ENCODE data around the gene OR6N1.

GRCh38 chr1:158754420-158754819 is 17.6 kb downstream of the OR6N1 start, which contains the start of gene OR6K6:
- TF ChIP-seq, protein P1, sequence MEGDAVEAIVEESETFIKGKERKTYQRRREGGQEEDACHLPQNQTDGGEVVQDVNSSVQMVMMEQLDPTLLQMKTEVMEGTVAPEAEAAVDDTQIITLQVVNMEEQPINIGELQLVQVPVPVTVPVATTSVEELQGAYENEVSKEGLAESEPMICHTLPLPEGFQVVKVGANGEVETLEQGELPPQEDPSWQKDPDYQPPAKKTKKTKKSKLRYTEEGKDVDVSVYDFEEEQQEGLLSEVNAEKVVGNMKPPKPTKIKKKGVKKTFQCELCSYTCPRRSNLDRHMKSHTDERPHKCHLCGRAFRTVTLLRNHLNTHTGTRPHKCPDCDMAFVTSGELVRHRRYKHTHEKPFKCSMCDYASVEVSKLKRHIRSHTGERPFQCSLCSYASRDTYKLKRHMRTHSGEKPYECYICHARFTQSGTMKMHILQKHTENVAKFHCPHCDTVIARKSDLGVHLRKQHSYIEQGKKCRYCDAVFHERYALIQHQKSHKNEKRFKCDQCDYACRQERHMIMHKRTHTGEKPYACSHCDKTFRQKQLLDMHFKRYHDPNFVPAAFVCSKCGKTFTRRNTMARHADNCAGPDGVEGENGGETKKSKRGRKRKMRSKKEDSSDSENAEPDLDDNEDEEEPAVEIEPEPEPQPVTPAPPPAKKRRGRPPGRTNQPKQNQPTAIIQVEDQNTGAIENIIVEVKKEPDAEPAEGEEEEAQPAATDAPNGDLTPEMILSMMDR (IDR thresholded peaks at IDR 0.05), result no peak
- no peak for TF ChIP-seq ZFX (IDR thresholded peaks at IDR 0.05; ENCODE audit: borderline replicate concordance)

All from 22Rv1 (cell line).